Upper lobe of left lung (tissue), 6 donors: ENCODE measurements around the gene SMARCD3. TPM values are rescaled to one million over a fixed set of nuclear protein-coding genes. Genes with fewer than 3 reads are reported as not detected.

Source experiments
- ATAC-seq, 2 donors: fragments of 200-7000 bp; cut with Tn5 transposase; one replicate each; pipeline ENCODE4 v1.9.1; 2022; ENCODE audit warnings: mild to moderate bottlenecking in 2 of 2, moderate library complexity in 2 of 2; ENCODE audit not compliant: low FRiP score in 2 of 2
- DNase-seq, 2 donors: peaks; one replicate each; pipeline ENCODE4 v3.0.0-alpha.2; 2019 to 2020
- H3K27ac ChIP-seq, 4 donors: fragments of 200-600 bp; sonication (generic); one replicate each; pipeline ENCODE4 v1.5.1; 2016 to 2019
- H3K27me3 ChIP-seq, 4 donors: fragments of 200-600 bp; sonication (generic); one replicate each; pipeline ENCODE4 v1.5.1; 2017 to 2019
- H3K36me3 ChIP-seq, 4 donors: fragments of 200-600 bp; sonication (generic); one replicate each; pipeline ENCODE4 v1.5.1; 2016 to 2019
- H3K4me1 ChIP-seq, 4 donors: fragments of 200-600 bp; sonication (generic); one replicate each; pipeline ENCODE4 v1.5.1; 2018 to 2019
- H3K4me3 ChIP-seq, 4 donors: fragments of 200-600 bp; sonication (generic); one replicate each; pipeline ENCODE4 v1.5.1; 2017 to 2019; ENCODE audit warnings: mild to moderate bottlenecking in 2 of 4, moderate library complexity in 1 of 4
- H3K9me3 ChIP-seq, 4 donors: fragments of 200-600 bp; sonication (generic); one replicate each; pipeline ENCODE4 v1.5.1; 2018 to 2019
- EP300 ChIP-seq, 4 donors: sonication (generic); formaldehyde crosslinking; IDR thresholded peaks; one replicate each; pipeline ENCODE4 v1.5.1; 2017; ENCODE audit warnings: antibody characterized with exemption in 4 of 4, control low read depth in 2 of 4
- POLR2A ChIP-seq, 4 donors: fragments of 450-650 bp; IDR thresholded peaks; one replicate each; pipeline ENCODE4 v1.5.1; 2016 to 2017; ENCODE audit warnings: antibody characterized with exemption in 4 of 4, mild to moderate bottlenecking in 2 of 4
- POLR2AphosphoS5 ChIP-seq, 2 donors: sonication (generic); formaldehyde crosslinking; IDR thresholded peaks; one replicate each; pipeline ENCODE4 v1.5.1; 2017; ENCODE audit warnings: antibody characterized with exemption in 2 of 2
- WGBS, 2 donors: methylation state at CpG; one replicate each; pipeline ENCODE4 v1.1.5; 2017 to 2018; 5-methylcytosine and 5-hydroxymethylcytosine counted together
- total RNA-seq, 6 donors: library from RNA; depleted of rRNA in 4 of 6; stranded (reverse); fragments of >200 nt in 4 of 6; gene quantifications; one replicate each; pipeline versions ENCODE4 v1.1.0 to v1.2.1, GENCODE V29; 2016 to 2021
- TF ChIP-seq, protein P1 (sequence below), 6 experiments: fragments of 450-650 bp in 4 of 6; fragments of 200-600 bp in 2 of 6; sonication (generic) in 2 of 6; IDR thresholded peaks; one replicate each; pipeline ENCODE4 v1.5.1; 2016 to 2019; ENCODE audit warnings: antibody characterized with exemption in 6 of 6
- donor health status: DM: no; HTN: no; CAD: no; lungs with moderate emphysema.
- donor health status: DM: no; HTN: yes; CAD: no; lungs with severe emphysema.

The SMARCD3 gene
- total RNA-seq, 6 donors from 2014 or later: 32.8 to 63.9 (median 40.8) TPM

DNA sequence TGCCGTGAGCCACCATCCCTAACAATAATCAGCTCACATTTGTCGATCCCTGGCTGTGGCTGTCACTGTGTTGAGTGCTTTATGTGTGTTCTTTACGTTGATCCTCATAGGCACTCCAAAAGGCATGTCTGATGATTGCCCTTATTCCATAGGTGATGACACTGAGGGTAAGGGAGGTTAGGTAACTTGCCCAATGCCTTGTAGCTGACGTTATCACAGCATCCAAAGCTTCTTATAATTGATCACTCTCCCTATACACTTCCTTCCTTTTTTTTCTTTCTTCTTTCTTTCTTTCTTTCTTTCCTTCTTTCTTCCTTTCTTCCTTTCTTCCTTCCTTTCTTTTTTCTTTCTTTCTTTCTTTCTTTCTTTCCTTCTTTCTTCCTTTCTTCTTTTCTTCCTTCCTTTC lies 41.9 kb upstream of the SMARCD3 start:
- ATAC-seq: no peak
- TF ChIP-seq POLR2A (IDR thresholded peaks at IDR 0.05) (no peak), EP300 (IDR thresholded peaks at IDR 0.05) (no peak), POLR2AphosphoS5 (IDR thresholded peaks at IDR 0.05) (no peak)
- TF ChIP-seq, protein P1, sequence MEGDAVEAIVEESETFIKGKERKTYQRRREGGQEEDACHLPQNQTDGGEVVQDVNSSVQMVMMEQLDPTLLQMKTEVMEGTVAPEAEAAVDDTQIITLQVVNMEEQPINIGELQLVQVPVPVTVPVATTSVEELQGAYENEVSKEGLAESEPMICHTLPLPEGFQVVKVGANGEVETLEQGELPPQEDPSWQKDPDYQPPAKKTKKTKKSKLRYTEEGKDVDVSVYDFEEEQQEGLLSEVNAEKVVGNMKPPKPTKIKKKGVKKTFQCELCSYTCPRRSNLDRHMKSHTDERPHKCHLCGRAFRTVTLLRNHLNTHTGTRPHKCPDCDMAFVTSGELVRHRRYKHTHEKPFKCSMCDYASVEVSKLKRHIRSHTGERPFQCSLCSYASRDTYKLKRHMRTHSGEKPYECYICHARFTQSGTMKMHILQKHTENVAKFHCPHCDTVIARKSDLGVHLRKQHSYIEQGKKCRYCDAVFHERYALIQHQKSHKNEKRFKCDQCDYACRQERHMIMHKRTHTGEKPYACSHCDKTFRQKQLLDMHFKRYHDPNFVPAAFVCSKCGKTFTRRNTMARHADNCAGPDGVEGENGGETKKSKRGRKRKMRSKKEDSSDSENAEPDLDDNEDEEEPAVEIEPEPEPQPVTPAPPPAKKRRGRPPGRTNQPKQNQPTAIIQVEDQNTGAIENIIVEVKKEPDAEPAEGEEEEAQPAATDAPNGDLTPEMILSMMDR (IDR thresholded peaks at IDR 0.05): no peak
- 49 to 61% methylated on average over 4 of the region's 4 CpGs for WGBS, 2 donors
- no peaks in the 10 kb centered on the region for H3K36me3 ChIP-seq
- H3K27ac ChIP-seq: no peak overlapping the region
- H3K9me3 ChIP-seq: no peaks in the 10 kb centered on the region
- H3K27me3 ChIP-seq: no peaks in the 10 kb centered on the region
- no peak overlapping the region for H3K4me3 ChIP-seq
- H3K4me1 ChIP-seq: no peaks in the 10 kb centered on the region
- no peak for DNase-seq

DNA sequence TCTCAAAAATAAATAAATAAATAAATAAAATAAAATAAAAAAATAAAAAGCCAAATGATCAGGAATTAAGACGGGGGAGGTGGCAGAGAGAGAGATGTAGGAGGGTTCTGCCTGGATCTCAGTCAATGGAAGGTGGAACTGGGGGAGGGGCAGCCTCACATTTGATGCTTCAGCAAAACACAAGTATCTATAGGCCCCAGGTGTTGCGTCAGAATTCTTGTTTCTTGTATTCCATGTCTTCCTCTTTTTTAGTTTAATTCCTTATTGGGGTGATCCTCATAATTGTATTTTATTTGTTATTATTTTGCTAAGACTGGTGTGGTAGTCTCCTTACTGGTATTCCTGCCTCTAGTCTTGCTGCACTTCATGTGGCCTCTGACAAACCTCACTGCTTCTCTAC lies 41.4 kb upstream of the SMARCD3 start:
- Histone ChIP-seq H3K4me1 (no peaks in the 10 kb centered on the region), H3K4me3 (no peak overlapping the region), H3K27me3 (no peaks in the 10 kb centered on the region), H3K36me3 (no peaks in the 10 kb centered on the region), H3K27ac (no peak overlapping the region), H3K9me3 (no peaks in the 10 kb centered on the region)
- TF ChIP-seq, protein P1 (IDR thresholded peaks at IDR 0.05): no peak
- TF ChIP-seq POLR2AphosphoS5 (IDR thresholded peaks at IDR 0.05) (no peak), POLR2A (IDR thresholded peaks at IDR 0.05) (no peak), EP300 (IDR thresholded peaks at IDR 0.05) (no peak)
- 76 to 80% methylated on average over 2 of the region's 2 CpGs for whole genome bisulfite sequencing, 2 donors
- DNase-seq: no peak
- no peak for ATAC-seq

DNA sequence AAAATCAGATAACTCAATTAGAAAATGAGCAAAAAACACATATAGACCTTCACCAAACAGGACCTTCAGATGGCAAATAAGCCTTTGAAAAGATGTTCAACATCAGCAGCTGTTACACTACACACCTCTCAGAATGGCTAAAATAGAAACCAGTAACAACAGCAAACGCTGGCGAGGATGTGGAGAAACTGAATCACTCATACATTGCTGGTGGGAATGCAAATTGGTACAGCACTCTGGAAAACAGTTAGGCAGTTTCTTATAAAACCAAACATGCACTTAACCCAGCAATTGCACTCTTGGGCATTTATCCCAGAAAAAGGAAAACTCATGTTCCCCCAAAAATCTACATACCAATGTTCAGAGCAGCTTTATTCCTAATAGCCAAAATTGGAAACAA lies 37.7 kb upstream of the SMARCD3 start:
- Histone ChIP-seq H3K4me3 (no peak overlapping the region), H3K36me3 (no peaks in the 10 kb centered on the region), H3K4me1 (no peaks in the 10 kb centered on the region), H3K27ac (no peak overlapping the region), H3K9me3 (no peaks in the 10 kb centered on the region), H3K27me3 (no peaks in the 10 kb centered on the region)
- WGBS, 2 donors: 34 to 44% methylated on average over 2 of the region's 2 CpGs
- DNase-seq: no peak
- TF ChIP-seq, protein P1 (IDR thresholded peaks at IDR 0.05): no peak
- TF ChIP-seq POLR2A (IDR thresholded peaks at IDR 0.05): no peak
- TF ChIP-seq EP300 (IDR thresholded peaks at IDR 0.05): no peak
- no peak for TF ChIP-seq POLR2AphosphoS5 (IDR thresholded peaks at IDR 0.05)
- no peak for ATAC-seq

DNA sequence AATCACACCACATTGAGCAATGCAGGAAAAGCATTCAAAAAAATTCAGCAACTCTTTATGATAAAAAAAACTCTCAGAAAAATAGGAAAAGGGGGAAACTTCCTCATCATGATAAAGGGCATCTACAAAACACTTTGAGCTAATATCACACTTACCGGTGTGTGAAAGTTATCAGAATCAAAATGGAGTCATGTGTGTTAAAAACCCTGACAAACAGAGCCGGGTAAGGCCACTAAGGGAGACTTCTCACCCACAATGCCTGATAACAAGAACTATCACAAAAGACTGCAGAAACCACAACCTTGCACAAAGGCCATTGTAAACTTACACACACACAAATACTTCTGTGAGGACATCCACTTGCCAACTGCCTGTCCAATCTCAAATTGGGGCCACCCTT lies 34.8 kb upstream of the SMARCD3 start:
- Histone ChIP-seq H3K27ac (no peak overlapping the region), H3K36me3 (no peaks in the 10 kb centered on the region), H3K9me3 (no peaks in the 10 kb centered on the region), H3K4me1 (no peaks in the 10 kb centered on the region), H3K27me3 (no peaks in the 10 kb centered on the region), H3K4me3 (no peak overlapping the region)
- ATAC-seq (no peak), DNase-seq (no peak)
- WGBS, 2 donors: 87 to 93% methylated on average over 2 of the region's 2 CpGs
- TF ChIP-seq POLR2A (IDR thresholded peaks at IDR 0.05) (no peak), POLR2AphosphoS5 (IDR thresholded peaks at IDR 0.05) (no peak), EP300 (IDR thresholded peaks at IDR 0.05) (no peak)
- TF ChIP-seq, protein P1 (IDR thresholded peaks at IDR 0.05): no peak

DNA sequence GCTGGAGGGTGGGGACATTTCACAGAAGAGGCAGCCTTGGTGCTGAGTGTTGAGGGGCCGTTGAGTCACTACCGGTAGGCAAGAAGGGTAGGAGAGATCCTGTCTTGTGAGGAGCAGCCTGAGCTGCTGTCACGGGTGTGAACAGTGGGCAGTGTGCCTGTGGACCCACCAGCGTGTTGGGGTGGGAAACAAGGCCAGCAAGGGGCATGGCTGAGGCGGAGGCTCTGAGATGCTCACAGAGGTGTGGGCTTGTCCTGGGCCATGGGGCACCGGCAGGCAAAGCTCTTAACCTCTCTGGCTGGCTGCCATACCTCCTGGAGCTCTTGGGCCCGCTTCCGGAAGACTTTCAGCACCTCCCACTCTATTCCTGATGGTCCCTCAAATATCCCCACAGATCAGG lies 33.6 kb upstream of the SMARCD3 start:
- H3K4me3 ChIP-seq: no peak overlapping the region
- DNase-seq (no peak), ATAC-seq (no peak)
- no peak overlapping the region for H3K27ac ChIP-seq
- WGBS, 2 donors: 72 to 83% methylated on average over 7 to 8 of the region's 8 CpGs
- TF ChIP-seq EP300 (IDR thresholded peaks at IDR 0.05): no peak
- no peak for TF ChIP-seq POLR2A (IDR thresholded peaks at IDR 0.05)
- TF ChIP-seq, protein P1 (IDR thresholded peaks at IDR 0.05): no peak
- H3K4me1 ChIP-seq: peaks cover 3 to 6% (median 5%) of the 10 kb centered on the region in 4 donors
- H3K36me3 ChIP-seq: no peaks in the 10 kb centered on the region
- H3K27me3 ChIP-seq: no peaks in the 10 kb centered on the region
- H3K9me3 ChIP-seq: no peaks in the 10 kb centered on the region
